HepG2 (cell line): ENCODE data around the gene KAZALD1. TPM values are rescaled to one million over a fixed set of nuclear protein-coding genes. Genes with fewer than 3 reads are reported as not detected.
A peak's percentile ranks its signal among the peaks of the same experiment; 100 is the strongest.

ENCODE experiments used
- ATM ChIP-seq: fragments of 450-650 bp; IDR thresholded peaks from 2 replicates; pipeline ENCODE4 v1.7.1; 2017; ENCODE audit warnings: mild to moderate bottlenecking, borderline replicate concordance
- DMAP1 ChIP-seq: IDR thresholded peaks from 2 replicates; pipeline ENCODE4 v1.6.1; 2016
- DPF2 ChIP-seq: sonication (generic); formaldehyde crosslinking; IDR thresholded peaks from 2 replicates; pipeline ENCODE4 v1.4.0; 2020; ENCODE audit warnings: mild to moderate bottlenecking, low read depth, missing genetic modification reagents, borderline replicate concordance
- EP300 ChIP-seq, 3 experiments: sonication (generic) in 1 of 3; formaldehyde crosslinking in 1 of 3; IDR thresholded peaks; 2 replicates each; pipeline versions ENCODE4 v1.5.1 to v1.6.1; 2011 to 2020; ENCODE audit warnings: low read depth in 2 of 3, low read length in 2 of 3, borderline replicate concordance in 1 of 3, improper control_type of control experiment in 1 of 3, mild to moderate bottlenecking in 1 of 3, missing genetic modification reagents in 1 of 3, moderate library complexity in 1 of 3
- EZH2 ChIP-seq: conservative IDR thresholded peaks from 2 replicates; pipeline ENCODE4 v1.6.1; 2012; ENCODE audit warnings: mild to moderate bottlenecking, low read depth, low read length, moderate library complexity
- HHEX ChIP-seq: IDR thresholded peaks from 2 replicates; pipeline ENCODE4 v1.6.1; 2016; ENCODE audit warnings: control low read depth
- HNRNPK ChIP-seq: fragments of 200-400 bp; formaldehyde crosslinking; IDR thresholded peaks from 2 replicates; pipeline ENCODE4 v1.6.1; 2018; ENCODE audit warnings: low read length, low read depth, moderate library complexity, mild to moderate bottlenecking; ENCODE audit not compliant: poor library complexity, severe bottlenecking
- PBX3 ChIP-seq: sonication (generic); formaldehyde crosslinking; IDR thresholded peaks from 2 replicates; pipeline ENCODE4 v1.8.1; 2023; ENCODE audit warnings: missing genetic modification reagents, inconsistent platforms, borderline replicate concordance
- RFX5 ChIP-seq: IDR thresholded peaks from 2 replicates; pipeline ENCODE4 v1.6.1; 2011; ENCODE audit warnings: low read depth, low read length, improper control_type of control experiment
- SIX4 ChIP-seq: sonication (generic); formaldehyde crosslinking; IDR thresholded peaks from 2 replicates; pipeline ENCODE4 v1.4.0; 2020; ENCODE audit warnings: missing genetic modification reagents
- SNAPC2 ChIP-seq: sonication (generic); formaldehyde crosslinking; IDR thresholded peaks from 2 replicates; pipeline ENCODE4 v1.8.1; 2022; ENCODE audit warnings: mild to moderate bottlenecking, missing genetic modification reagents
- ZBTB10 ChIP-seq: sonication (generic); formaldehyde crosslinking; IDR thresholded peaks from 2 replicates; pipeline ENCODE4 v1.4.0; 2020; ENCODE audit warnings: missing genetic modification reagents, borderline replicate concordance
- ZKSCAN5 ChIP-seq: sonication (generic); formaldehyde crosslinking; IDR thresholded peaks from 2 replicates; pipeline ENCODE4 v1.5.1; 2020; ENCODE audit warnings: mild to moderate bottlenecking, missing genetic modification reagents
- ZNF282 ChIP-seq: fragments of 450-650 bp; IDR thresholded peaks from 2 replicates; pipeline ENCODE4 v1.6.1; 2018; ENCODE audit not compliant: partially characterized antibody
- ZNF34 ChIP-seq: sonication (generic); formaldehyde crosslinking; IDR thresholded peaks from 2 replicates; pipeline ENCODE4 v1.4.0; 2020; ENCODE audit warnings: mild to moderate bottlenecking, missing genetic modification reagents, borderline replicate concordance
- ZNF703 ChIP-seq: sonication (generic); formaldehyde crosslinking; IDR thresholded peaks from 2 replicates; pipeline ENCODE4 v1.5.1; 2020; ENCODE audit warnings: missing genetic modification reagents, mild to moderate bottlenecking, moderate library complexity, borderline replicate concordance
- ZNF737 ChIP-seq: sonication (generic); formaldehyde crosslinking; IDR thresholded peaks from 2 replicates; pipeline ENCODE4 v1.5.0; 2020; ENCODE audit warnings: missing genetic modification reagents, mild to moderate bottlenecking, borderline replicate concordance
- ZNF768 ChIP-seq: sonication (generic); formaldehyde crosslinking; IDR thresholded peaks from 2 replicates; pipeline ENCODE4 v1.4.0; 2020; ENCODE audit warnings: missing genetic modification reagents
- ZSCAN20 ChIP-seq: sonication (generic); formaldehyde crosslinking; IDR thresholded peaks from 2 replicates; pipeline ENCODE4 v1.4.0; 2020; ENCODE audit warnings: missing genetic modification reagents, mild to moderate bottlenecking, borderline replicate concordance
- polyA plus RNA-seq, 8 experiments: library from polyadenylated mRNA; depleted of rRNA in 3 of 8; stranded (reverse) in 7 of 8; unstranded in 1 of 8; fragments of >200 nt; fragmentation: Illumina TruSeq in 4 of 8; extraction: Trizol in 4 of 8; gene quantifications; 2 replicates each; pipeline versions ENCODE4 v1.2.1 to v1.2.3, GENCODE V29; 2011 to 2016; ENCODE audit warnings: low read depth in 4 of 8, missing spikeins in 1 of 8, mixed read lengths in 1 of 8; ENCODE audit not compliant: insufficient read depth in 1 of 8
- total RNA-seq, 5 experiments: library from RNA; depleted of rRNA; stranded (reverse); fragments of >200 nt; fragmentation: Illumina TruSeq; extraction: Trizol; gene quantifications; 2 replicates each; pipeline ENCODE4 v1.2.3, GENCODE V29; 2016; ENCODE audit warnings: low read depth in 1 of 5
- TF ChIP-seq, protein P1 (sequence below): sonication (generic); formaldehyde crosslinking; IDR thresholded peaks from 2 replicates; pipeline ENCODE4 v1.4.0; 2020; ENCODE audit warnings: mild to moderate bottlenecking, missing genetic modification reagents
- TF ChIP-seq, protein P2 (sequence below): sonication (generic); formaldehyde crosslinking; IDR thresholded peaks from 2 replicates; pipeline ENCODE4 v1.5.0; 2020; ENCODE audit warnings: missing genetic modification reagents

The KAZALD1 gene
- total and polyA plus RNA-seq, 2 of the 13 experiments (the other 11 are each of a cell fraction or from before 2014, with no cell fraction given) = 16.7 to 27.7 TPM

DNA sequence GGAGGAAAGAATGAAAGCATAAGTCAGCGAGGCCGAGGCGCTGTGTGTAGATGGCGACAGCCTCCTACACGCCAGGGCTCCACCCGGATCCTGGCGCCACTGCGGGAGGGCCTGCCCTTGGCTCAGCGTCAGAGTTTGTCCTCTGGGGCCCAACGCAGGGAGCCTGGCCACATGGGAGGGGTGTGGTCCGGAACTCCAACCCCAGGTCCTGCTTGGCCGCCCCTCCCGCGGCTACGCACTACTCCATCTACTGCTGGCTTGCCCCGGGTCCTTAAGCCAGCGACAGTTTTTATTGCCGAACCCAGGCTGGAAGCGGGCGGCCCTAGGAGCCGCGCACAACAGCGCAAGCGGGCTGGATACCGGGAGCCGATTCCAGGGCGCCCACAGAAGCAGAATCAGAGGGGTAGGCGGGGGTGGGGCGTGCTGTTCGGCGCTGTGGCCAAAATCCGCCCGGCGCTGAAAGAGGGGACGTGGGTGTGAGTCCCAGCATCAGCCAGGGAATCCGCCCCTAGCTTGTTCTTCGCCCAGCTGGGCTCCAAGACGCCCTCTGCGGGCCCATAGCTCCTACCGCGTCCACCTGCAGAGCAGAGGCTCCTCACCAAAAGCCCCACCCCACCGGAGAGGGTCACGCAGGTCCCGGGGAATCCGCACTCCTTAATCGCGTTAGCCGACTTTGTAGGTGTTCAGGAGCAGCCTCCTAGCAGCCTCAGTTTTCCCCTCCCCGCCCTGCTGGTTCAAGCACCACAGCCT lies 4.5 kb downstream of the KAZALD1 start (continued):
- TF ChIP-seq ZNF768 (CRISPR knock-in tag) (peak; percentile 65; the same call in 1 of the 2 replicates), SIX4 (CRISPR knock-in tag) (no peak), HNRNPK (no peak), ZKSCAN5 (no peak), ZNF34 (no peak), DPF2 (CRISPR knock-in tag) (no peak), SNAPC2 (CRISPR knock-in tag) (no peak), PBX3 (CRISPR knock-in tag) (no peak), RFX5 (no peak), ZBTB10 (0 out of 2 replicates have a peak, but pooled peaks have one; percentile 22), EP300 (IDR thresholded peaks at IDR 0.05; ENCODE audit: low read depth in 2 of 2, low read length in 2 of 2) (peak in 1 of 2 experiments; percentile 50; a peak in 1 of 4 replicates), EP300 (CRISPR knock-in tag; IDR thresholded peaks at IDR 0.05; ENCODE audit: borderline replicate concordance) (no peak; the same call in 1 of the 2 replicates), ZNF282 (no peak), HHEX (CRISPR knock-in tag) (no peak), EZH2 (no peak), ZNF703 (no peak), ZSCAN20 (peak; percentile 16; the same call in 1 of the 2 replicates), ATM (no peak), ZNF737 (CRISPR knock-in tag) (no peak), DMAP1 (peak; percentile 91)
- TF ChIP-seq, protein P1, sequence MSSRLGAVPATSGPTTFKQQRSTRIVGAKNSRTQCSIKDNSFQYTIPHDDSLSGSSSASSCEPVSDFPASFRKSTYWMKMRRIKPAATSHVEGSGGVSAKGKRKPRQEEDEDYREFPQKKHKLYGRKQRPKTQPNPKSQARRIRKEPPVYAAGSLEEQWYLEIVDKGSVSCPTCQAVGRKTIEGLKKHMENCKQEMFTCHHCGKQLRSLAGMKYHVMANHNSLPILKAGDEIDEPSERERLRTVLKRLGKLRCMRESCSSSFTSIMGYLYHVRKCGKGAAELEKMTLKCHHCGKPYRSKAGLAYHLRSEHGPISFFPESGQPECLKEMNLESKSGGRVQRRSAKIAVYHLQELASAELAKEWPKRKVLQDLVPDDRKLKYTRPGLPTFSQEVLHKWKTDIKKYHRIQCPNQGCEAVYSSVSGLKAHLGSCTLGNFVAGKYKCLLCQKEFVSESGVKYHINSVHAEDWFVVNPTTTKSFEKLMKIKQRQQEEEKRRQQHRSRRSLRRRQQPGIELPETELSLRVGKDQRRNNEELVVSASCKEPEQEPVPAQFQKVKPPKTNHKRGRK (CRISPR knock-in tag) = no peak
- TF ChIP-seq, protein P2, sequence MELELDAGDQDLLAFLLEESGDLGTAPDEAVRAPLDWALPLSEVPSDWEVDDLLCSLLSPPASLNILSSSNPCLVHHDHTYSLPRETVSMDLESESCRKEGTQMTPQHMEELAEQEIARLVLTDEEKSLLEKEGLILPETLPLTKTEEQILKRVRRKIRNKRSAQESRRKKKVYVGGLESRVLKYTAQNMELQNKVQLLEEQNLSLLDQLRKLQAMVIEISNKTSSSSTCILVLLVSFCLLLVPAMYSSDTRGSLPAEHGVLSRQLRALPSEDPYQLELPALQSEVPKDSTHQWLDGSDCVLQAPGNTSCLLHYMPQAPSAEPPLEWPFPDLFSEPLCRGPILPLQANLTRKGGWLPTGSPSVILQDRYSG (CRISPR knock-in tag) = no peak
